Activated naive CD4-positive, alpha-beta T cell treated with anti-CD3 and anti-CD28 coated beads, Interleukin-2, amount 10 ng/mL, durations not matched to agents 7 days and 5 days (primary cell): ENCODE data around the gene NSMCE1.

Source experiments
- CTCF ChIA-PET: fragments of 350-600 bp; sonication (Branson Sonifier 250); formaldehyde crosslinking; loops from one replicate; lab custom pipeline; 2021; ENCODE audit warnings: antibody characterized with exemption; lab: Charles Lee
- DNase-seq: peaks from one replicate; pipeline ENCODE4 v3.0.0-alpha.2; 2020
- H3K27ac Mint-ChIP-seq: one replicate; pipeline ENCODE4 v1.8.0; 2021; ENCODE audit warnings: mild to moderate bottlenecking, moderate library complexity, mixed read lengths
- H3K27me3 Mint-ChIP-seq: one replicate; pipeline ENCODE4 v1.8.0; 2021; ENCODE audit warnings: mild to moderate bottlenecking, mixed read lengths
- H3K36me3 Mint-ChIP-seq: one replicate; pipeline ENCODE4 v1.8.0; 2021; ENCODE audit warnings: mixed read lengths
- H3K4me1 Mint-ChIP-seq: one replicate; pipeline ENCODE4 v1.8.0; 2021; ENCODE audit warnings: mixed read lengths
- H3K4me3 Mint-ChIP-seq: one replicate; pipeline ENCODE4 v1.8.0; 2021; ENCODE audit warnings: mild to moderate bottlenecking, moderate library complexity, mixed read lengths
- H3K9me3 Mint-ChIP-seq: one replicate; pipeline ENCODE4 v1.8.0; 2021; ENCODE audit warnings: mixed read lengths

Gene NSMCE1

GRCh38 chr16:27223226-27223610 lies 45.4 kb downstream of the NSMCE1 start:
- H3K4me3 Mint-ChIP-seq, result no peak overlapping the region
- no peak overlapping the region for H3K27ac Mint-ChIP-seq
- DNase-seq, result no peak
- no peaks in the 10 kb centered on the region for H3K9me3 Mint-ChIP-seq
- CTCF ChIA-PET, result interaction anchor here (0.7 to 1.6 kb wide), 4 partner anchors 42 to 145 kb away, joined by 3 to 4 read pairs (median 4); no protein-coding TSS in a partner anchor
- peaks cover 3% of the 10 kb centered on the region for H3K27me3 Mint-ChIP-seq
- peaks cover 48% of the 10 kb centered on the region for H3K36me3 Mint-ChIP-seq
- peaks cover 31% of the 10 kb centered on the region for H3K4me1 Mint-ChIP-seq

- Mint-ChIP-seq H3K27ac (peak overlapping the region; percentile 42), H3K27me3 (peaks cover 3% of the 10 kb centered on the region), H3K36me3 (peaks cover 45% of the 10 kb centered on the region), H3K4me1 (peaks cover 28% of the 10 kb centered on the region), H3K4me3 (no peak overlapping the region), H3K9me3 (no peaks in the 10 kb centered on the region)
- DNase-seq, result no peak
- CTCF ChIA-PET, result interaction anchor here (0.7 to 1.6 kb wide), 8 partner anchors 8 to 146 kb away, joined by 3 to 5 read pairs (median 4); no protein-coding TSS in a partner anchor
These were observed 46.0 kb downstream of the NSMCE1 start for GRCh38 chr16:27222249-27223225.

- peaks cover 44% of the 10 kb centered on the region for H3K36me3 Mint-ChIP-seq
- no peak overlapping the region for H3K4me3 Mint-ChIP-seq
- no peaks in the 10 kb centered on the region for H3K9me3 Mint-ChIP-seq
- no peak for DNase-seq
- H3K27me3 Mint-ChIP-seq, result no peaks in the 10 kb centered on the region
- H3K27ac Mint-ChIP-seq, result no peak overlapping the region
- peaks cover 20% of the 10 kb centered on the region for H3K4me1 Mint-ChIP-seq
- CTCF ChIA-PET, result interaction anchor here (0.6 to 2.0 kb wide), 7 partner anchors 8 to 41 kb away, joined by 3 to 6 read pairs (median 3); no protein-coding TSS in a partner anchor
These were observed 46.9 kb downstream of the NSMCE1 start for GRCh38 chr16:27221576-27222248.

- no peak for DNase-seq
- peaks cover 41% of the 10 kb centered on the region for H3K36me3 Mint-ChIP-seq
- no peak overlapping the region for H3K4me3 Mint-ChIP-seq
- H3K9me3 Mint-ChIP-seq, result no peaks in the 10 kb centered on the region
- H3K4me1 Mint-ChIP-seq, result peaks cover 15% of the 10 kb centered on the region
- H3K27me3 Mint-ChIP-seq, result no peaks in the 10 kb centered on the region
- H3K27ac Mint-ChIP-seq, result no peak overlapping the region
- CTCF ChIA-PET, result interaction anchor here (2.0 kb wide), 1 partner anchor 9 kb away, joined by 6 read pairs; no protein-coding TSS in a partner anchor
These were observed 47.6 kb downstream of the NSMCE1 start for GRCh38 chr16:27220991-27221390.

- Mint-ChIP-seq H3K27me3 (no peaks in the 10 kb centered on the region), H3K27ac (no peak overlapping the region), H3K9me3 (no peaks in the 10 kb centered on the region), H3K4me3 (no peak overlapping the region), H3K36me3 (peaks cover 40% of the 10 kb centered on the region), H3K4me1 (peaks cover 10% of the 10 kb centered on the region)
- DNase-seq, result no peak
- CTCF ChIA-PET, result interaction anchor here (2.0 kb wide), 1 partner anchor 9 kb away, joined by 6 read pairs; no protein-coding TSS in a partner anchor
These were observed 48.0 kb downstream of the NSMCE1 start for GRCh38 chr16:27220527-27220926.

- DNase-seq, result no peak
- Mint-ChIP-seq H3K27ac (no peak overlapping the region), H3K9me3 (no peaks in the 10 kb centered on the region), H3K4me3 (no peak overlapping the region), H3K36me3 (peaks cover 42% of the 10 kb centered on the region), H3K4me1 (peaks cover 8% of the 10 kb centered on the region), H3K27me3 (no peaks in the 10 kb centered on the region)
- CTCF ChIA-PET, result interaction anchor here (2.0 kb wide), 1 partner anchor 10 kb away, joined by 6 read pairs; no protein-coding TSS in a partner anchor
These were observed 48.5 kb downstream of the NSMCE1 start for GRCh38 chr16:27220120-27220519.

- Mint-ChIP-seq H3K27me3 (no peaks in the 10 kb centered on the region), H3K4me3 (no peak overlapping the region), H3K4me1 (peaks cover 5% of the 10 kb centered on the region), H3K27ac (peak overlapping the region; percentile 62), H3K9me3 (no peaks in the 10 kb centered on the region), H3K36me3 (peaks cover 44% of the 10 kb centered on the region)
- DNase-seq, result no peak
- CTCF ChIA-PET, result no interaction called here
These were observed 49.4 kb downstream of the NSMCE1 start for GRCh38 chr16:27219161-27219560.

GRCh38 chr16:27218756-27219155 lies 49.8 kb downstream of the NSMCE1 start:
- no peak for DNase-seq
- Mint-ChIP-seq H3K27ac (peak overlapping the region; percentile 62), H3K27me3 (no peaks in the 10 kb centered on the region), H3K4me1 (peaks cover 4% of the 10 kb centered on the region), H3K4me3 (no peak overlapping the region), H3K36me3 (peaks cover 45% of the 10 kb centered on the region), H3K9me3 (no peaks in the 10 kb centered on the region)
- CTCF ChIA-PET, result no interaction called here

GRCh38 chr16:27217256-27217655 lies 51.3 kb downstream of the NSMCE1 start:
- CTCF ChIA-PET, result interaction anchor here (1.3 kb wide), 1 partner anchor 13 kb away, joined by 3 read pairs; no protein-coding TSS in a partner anchor
- H3K27ac Mint-ChIP-seq, result peak overlapping the region; percentile 7
- H3K36me3 Mint-ChIP-seq, result peaks cover 50% of the 10 kb centered on the region
- no peaks in the 10 kb centered on the region for H3K27me3 Mint-ChIP-seq
- DNase-seq, result no peak
- H3K4me3 Mint-ChIP-seq, result no peak overlapping the region
- no peaks in the 10 kb centered on the region for H3K9me3 Mint-ChIP-seq
- peaks cover 9% of the 10 kb centered on the region for H3K4me1 Mint-ChIP-seq

GRCh38 chr16:27216297-27216885 lies 52.2 kb downstream of the NSMCE1 start:
- Mint-ChIP-seq H3K27ac (peak overlapping the region; percentile 11), H3K36me3 (peaks cover 51% of the 10 kb centered on the region)
- no peak for DNase-seq

GRCh38 chr16:27215660-27216059 lies 52.9 kb downstream of the NSMCE1 start:
- DNase-seq, result no peak
- peaks cover 54% of the 10 kb centered on the region for H3K36me3 Mint-ChIP-seq
- H3K4me1 Mint-ChIP-seq, result peaks cover 15% of the 10 kb centered on the region
- H3K27ac Mint-ChIP-seq, result no peak overlapping the region
- H3K4me3 Mint-ChIP-seq, result no peak overlapping the region
- CTCF ChIA-PET, result no interaction called here
- no peaks in the 10 kb centered on the region for H3K27me3 Mint-ChIP-seq
- H3K9me3 Mint-ChIP-seq, result no peaks in the 10 kb centered on the region

More at GRCh38 chr16:27216297-27216885, 52.2 kb downstream of the NSMCE1 start:
- Mint-ChIP-seq H3K27me3 (no peaks in the 10 kb centered on the region), H3K4me1 (peaks cover 9% of the 10 kb centered on the region), H3K4me3 (no peak overlapping the region), H3K9me3 (no peaks in the 10 kb centered on the region)
- CTCF ChIA-PET, result no interaction called here

GRCh38 chr16:27214084-27214961 lies 54.2 kb downstream of the NSMCE1 start:
- Mint-ChIP-seq H3K27ac (no peak overlapping the region), H3K27me3 (no peaks in the 10 kb centered on the region), H3K4me1 (peaks cover 15% of the 10 kb centered on the region), H3K36me3 (peaks cover 53% of the 10 kb centered on the region), H3K4me3 (no peak overlapping the region), H3K9me3 (no peaks in the 10 kb centered on the region)
- CTCF ChIA-PET, result no interaction called here
- DNase-seq, result no peak

- DNase-seq, result no peak
- Mint-ChIP-seq H3K9me3 (no peaks in the 10 kb centered on the region), H3K4me3 (no peak overlapping the region), H3K4me1 (peaks cover 19% of the 10 kb centered on the region), H3K27me3 (no peaks in the 10 kb centered on the region), H3K27ac (peak overlapping the region; percentile 33), H3K36me3 (peaks cover 43% of the 10 kb centered on the region)
- CTCF ChIA-PET, result interaction anchor here (1.1 to 1.9 kb wide), 3 partner anchors 11 to 33 kb away, joined by 4 to 10 read pairs (median 5); no protein-coding TSS in a partner anchor
These were observed 57.5 kb downstream of the NSMCE1 start for GRCh38 chr16:27211026-27211425.
